Endothelial cell of umbilical vein (primary cell): ENCODE measurements around the gene CNTNAP2. TPM values are rescaled to one million over a fixed set of nuclear protein-coding genes. Genes with fewer than 3 reads are reported as not detected.

Source experiments
- BruUV-seq: library from RNA; stranded (reverse); fragments of 400-500 nt; replicated peaks from 2 replicates; lab custom pipeline; 2021; lab: Mats Ljungman, UMichigan
- CTCF ChIA-PET: fragments of 300-600, 350-600 bp; sonication (Branson Sonifier 250); formaldehyde crosslinking; loops from one replicate; lab custom pipeline; 2021; ENCODE audit warnings: antibody characterized with exemption, inconsistent platforms; lab: Charles Lee
- POLR2A ChIA-PET: fragments of 300-600, 350-600 bp; sonication (Branson Sonifier 250); formaldehyde crosslinking; loops from one replicate; lab custom pipeline; 2021; ENCODE audit warnings: antibody characterized with exemption, inconsistent platforms; lab: Charles Lee
- DNase-seq: peaks from one replicate; pipeline ENCODE4 v3.0.0-alpha.2; 2011; ENCODE audit warnings: low read depth, low spot score
- FAIRE-seq: peaks from 2 replicates; lab custom pipeline; 2011; peaks lifted over from hg19 to GRCh38; lab: Jason Lieb, UNC
- H2AFZ ChIP-seq: 2 replicates; pipeline ENCODE4 v1.6.0; 2012; ENCODE audit warnings: low read depth, low read length, control low read depth, inconsistent platforms
- H3K27ac ChIP-seq: 2 replicates; pipeline ENCODE4 v1.5.1; 2011; ENCODE audit warnings: low read depth, mild to moderate bottlenecking, control low read depth, low read length, moderate library complexity; ENCODE audit not compliant: insufficient read depth
- H3K27me3 ChIP-seq, 2 experiments: 2 replicates each; pipeline versions ENCODE4 v1.6.0 to v1.6.1; 2011; ENCODE audit warnings: low read length in 2 of 2, mixed read lengths in 1 of 2; ENCODE audit not compliant: control insufficient read depth in 2 of 2, insufficient read depth in 2 of 2
- H3K36me3 ChIP-seq, 2 experiments: 2 replicates in 1 of 2; 3 replicates in 1 of 2; pipeline ENCODE4 v1.5.1; 2011; ENCODE audit warnings: low read length in 2 of 2, mild to moderate bottlenecking in 1 of 2, moderate library complexity in 1 of 2; ENCODE audit not compliant: control insufficient read depth in 2 of 2, insufficient read depth in 2 of 2; ENCODE audit errors: extremely low read depth in 1 of 2
- H3K4me1 ChIP-seq: 3 replicates; pipeline ENCODE4 v1.5.1; 2011; ENCODE audit warnings: mild to moderate bottlenecking, low read length; ENCODE audit not compliant: control insufficient read depth, insufficient read depth; ENCODE audit errors: extremely low read depth
- H3K4me2 ChIP-seq: 2 replicates; pipeline ENCODE4 v1.6.1; 2011; ENCODE audit warnings: low read length, control low read depth, mixed read lengths; ENCODE audit not compliant: insufficient read depth
- H3K4me3 ChIP-seq, 3 experiments: fragments of 200-600 bp in 1 of 3; sonication (generic), shearing (Covaris generic) in 1 of 3; replicated peaks in 1 of 3; 2 replicates each; pipeline ENCODE4 v1.5.1; 2011 to 2016; ENCODE audit warnings: control low read depth in 3 of 3, low read length in 3 of 3, mild to moderate bottlenecking in 2 of 3, inconsistent platforms in 1 of 3, low read depth in 1 of 3, moderate library complexity in 1 of 3; ENCODE audit not compliant: insufficient read depth in 1 of 3
- H3K79me2 ChIP-seq: 2 replicates; pipeline ENCODE4 v1.6.0; 2012; ENCODE audit warnings: low read length, inconsistent platforms; ENCODE audit not compliant: control insufficient read depth, insufficient read depth
- H3K9ac ChIP-seq: replicated peaks from 2 replicates; pipeline ENCODE3; 2011; ENCODE audit warnings: low read length, control low read depth; ENCODE audit not compliant: insufficient read depth; ENCODE audit errors: extremely low read depth
- H3K9me1 ChIP-seq: replicated peaks from 3 replicates; pipeline ENCODE4 v1.6.0; 2011; ENCODE audit warnings: mild to moderate bottlenecking, low read length; ENCODE audit not compliant: control insufficient read depth, insufficient read depth; ENCODE audit errors: extremely low read depth
- H3K9me3 ChIP-seq: replicated peaks from 2 replicates; pipeline ENCODE4 v1.5.1; 2012; ENCODE audit warnings: low read length, inconsistent platforms; ENCODE audit not compliant: control insufficient read depth, insufficient read depth
- H4K20me1 ChIP-seq: replicated peaks from 2 replicates; pipeline ENCODE3; 2011; ENCODE audit warnings: mild to moderate bottlenecking, low read length; ENCODE audit not compliant: control insufficient read depth, insufficient read depth; ENCODE audit errors: extremely low read depth
- FOS ChIP-seq: IDR thresholded peaks from 2 replicates; pipeline ENCODE4 v1.6.1; 2011; ENCODE audit warnings: mild to moderate bottlenecking, low read length, moderate library complexity, borderline replicate concordance; ENCODE audit not compliant: insufficient read depth
- GATA2 ChIP-seq: IDR thresholded peaks from 2 replicates; pipeline ENCODE4 v1.7.0; 2011; ENCODE audit warnings: low read depth, mild to moderate bottlenecking, moderate library complexity, mixed read lengths, low read length; ENCODE audit not compliant: insufficient read length, insufficient read depth
- JUN ChIP-seq: IDR thresholded peaks from 2 replicates; pipeline ENCODE4 v1.6.1; 2011; ENCODE audit warnings: borderline replicate concordance, low read depth; ENCODE audit not compliant: insufficient read length, insufficient read depth
- POLR2A ChIP-seq: IDR thresholded peaks from 2 replicates; pipeline ENCODE4 v1.6.1; 2012; ENCODE audit warnings: low read depth, mild to moderate bottlenecking, control low read depth, low read length
- POLR2AphosphoS5 ChIP-seq: IDR thresholded peaks from 2 replicates; pipeline ENCODE4 v1.6.1; 2012; ENCODE audit warnings: low read depth, mild to moderate bottlenecking, control low read depth, low read length, moderate library complexity; ENCODE audit not compliant: insufficient read depth
- dilution Hi-C: fragments of 300-500 bp; cut with MboI; formaldehyde crosslinking; loops from one replicate; pipeline ENCODE4 v1.15.0; 2019; ENCODE audit warnings: low sequenced_read_pairs; ENCODE audit not compliant: extremely low pct_ligation_motif_present
- intact Hi-C: fragments of 100-400 bp; cut with micrococcal nuclease; formaldehyde crosslinking; loops from one replicate; pipeline ENCODE4 v1.10.0; 2022
- polyA plus RNA-seq, 4 experiments: library from polyadenylated mRNA; depleted of rRNA in 3 of 4; stranded (reverse) in 3 of 4; unstranded in 1 of 4; fragments of >200 nt; gene quantifications; 2 replicates each; pipeline versions ENCODE4 v1.2.1 to v1.2.3, GENCODE V29; 2011 to 2012; ENCODE audit warnings: missing spikeins in 1 of 4
- total RNA-seq: library from RNA; stranded (reverse); gene quantifications from 2 replicates; pipeline ENCODE4 v1.2.3, GENCODE V29; 2021
- TF ChIP-seq, protein P1 (sequence below), 2 donors: IDR thresholded peaks; 1 replicate in 1 of 2; 2 replicates in 1 of 2; pipeline ENCODE4 v1.5.1; 2011; ENCODE audit warnings: low read length in 2 of 2, mild to moderate bottlenecking in 2 of 2, moderate library complexity in 2 of 2, control low read depth in 1 of 2, inconsistent platforms in 1 of 2, low read depth in 1 of 2; ENCODE audit not compliant: insufficient read depth in 1 of 2; ENCODE audit errors: extremely low read depth in 1 of 2
- TF ChIP-seq, protein P2 (sequence below): IDR thresholded peaks from 2 replicates; pipeline ENCODE4 v1.6.1; 2011; ENCODE audit not compliant: insufficient read depth, insufficient read length

The CNTNAP2 gene
- total and polyA plus RNA-seq, 2 donors (not counting 3 experiments of a cell fraction or from before 2014, with no cell fraction given), result not detected

DNA sequence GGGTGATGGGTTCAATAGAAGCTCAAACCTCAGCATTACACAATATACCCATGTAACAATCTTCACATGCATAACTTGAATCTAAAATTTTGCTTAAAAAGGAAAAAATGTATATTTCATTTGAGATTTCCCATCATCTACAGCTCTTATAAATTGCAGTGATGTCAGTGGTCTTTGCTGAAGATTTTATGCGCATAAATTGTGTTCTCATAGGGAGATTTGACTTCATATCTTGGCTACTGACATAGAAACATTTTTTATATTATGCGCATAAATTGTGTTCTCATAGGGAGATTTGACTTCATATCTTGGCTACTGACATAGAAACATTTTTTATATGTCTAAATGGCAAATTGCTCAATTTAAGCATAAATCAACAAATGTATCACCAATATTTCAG, 1348.6 kb downstream of the CNTNAP2 start:
- H4K20me1 ChIP-seq, result no peaks in the 10 kb centered on the region
- FAIRE-seq, result no peak
- H3K4me2 ChIP-seq, result no peak overlapping the region
- H2AFZ ChIP-seq, result no peak overlapping the region
- dilution Hi-C loops (no loop called here), intact Hi-C loops (no loop called here)
- H3K4me1 ChIP-seq, result no peaks in the 10 kb centered on the region
- POLR2A ChIA-PET, result no interaction called here
- TF ChIP-seq POLR2A (no peak), JUN (no peak), POLR2AphosphoS5 (no peak), GATA2 (no peak), FOS (no peak)
- TF ChIP-seq, protein P1, sequence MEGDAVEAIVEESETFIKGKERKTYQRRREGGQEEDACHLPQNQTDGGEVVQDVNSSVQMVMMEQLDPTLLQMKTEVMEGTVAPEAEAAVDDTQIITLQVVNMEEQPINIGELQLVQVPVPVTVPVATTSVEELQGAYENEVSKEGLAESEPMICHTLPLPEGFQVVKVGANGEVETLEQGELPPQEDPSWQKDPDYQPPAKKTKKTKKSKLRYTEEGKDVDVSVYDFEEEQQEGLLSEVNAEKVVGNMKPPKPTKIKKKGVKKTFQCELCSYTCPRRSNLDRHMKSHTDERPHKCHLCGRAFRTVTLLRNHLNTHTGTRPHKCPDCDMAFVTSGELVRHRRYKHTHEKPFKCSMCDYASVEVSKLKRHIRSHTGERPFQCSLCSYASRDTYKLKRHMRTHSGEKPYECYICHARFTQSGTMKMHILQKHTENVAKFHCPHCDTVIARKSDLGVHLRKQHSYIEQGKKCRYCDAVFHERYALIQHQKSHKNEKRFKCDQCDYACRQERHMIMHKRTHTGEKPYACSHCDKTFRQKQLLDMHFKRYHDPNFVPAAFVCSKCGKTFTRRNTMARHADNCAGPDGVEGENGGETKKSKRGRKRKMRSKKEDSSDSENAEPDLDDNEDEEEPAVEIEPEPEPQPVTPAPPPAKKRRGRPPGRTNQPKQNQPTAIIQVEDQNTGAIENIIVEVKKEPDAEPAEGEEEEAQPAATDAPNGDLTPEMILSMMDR (IDR thresholded peaks at IDR 0.05; ENCODE audit: extremely low read depth in 1 of 2, insufficient read depth in 1 of 2, low read depth in 1 of 2, low read length in 2 of 2), result no peak
- TF ChIP-seq, protein P2, sequence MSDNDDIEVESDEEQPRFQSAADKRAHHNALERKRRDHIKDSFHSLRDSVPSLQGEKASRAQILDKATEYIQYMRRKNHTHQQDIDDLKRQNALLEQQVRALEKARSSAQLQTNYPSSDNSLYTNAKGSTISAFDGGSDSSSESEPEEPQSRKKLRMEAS, result no peak
- peaks cover 2% of the 10 kb centered on the region for H3K9me3 ChIP-seq
- CTCF ChIA-PET, result no interaction called here
- no peaks in the 10 kb centered on the region for H3K27me3 ChIP-seq
- no TSS peak for BruUV-seq
- no peak overlapping the region for H3K4me3 ChIP-seq
- H3K9ac ChIP-seq, result no peak overlapping the region
- no peaks in the 10 kb centered on the region for H3K36me3 ChIP-seq
- no peaks in the 10 kb centered on the region for H3K9me1 ChIP-seq
- no peaks in the 10 kb centered on the region for H3K79me2 ChIP-seq
- no peak overlapping the region for H3K27ac ChIP-seq
- DNase-seq, result no peak
